Astrocyte (in vitro differentiated cells and primary cell): ENCODE data around the gene ANKRD40.

Experiments
- EZH2 ChIP-seq: IDR thresholded peaks from 2 replicates; pipeline ENCODE4 v1.6.1; 2012; ENCODE audit warnings: mild to moderate bottlenecking, low read length, inconsistent platforms; ENCODE audit not compliant: insufficient read depth
- TF ChIP-seq, protein P1 (sequence below): IDR thresholded peaks from 2 replicates; pipeline ENCODE4 v1.5.1; 2011; ENCODE audit warnings: low read depth, mild to moderate bottlenecking, inconsistent platforms, low read length, moderate library complexity; ENCODE audit not compliant: insufficient read depth

DNA sequence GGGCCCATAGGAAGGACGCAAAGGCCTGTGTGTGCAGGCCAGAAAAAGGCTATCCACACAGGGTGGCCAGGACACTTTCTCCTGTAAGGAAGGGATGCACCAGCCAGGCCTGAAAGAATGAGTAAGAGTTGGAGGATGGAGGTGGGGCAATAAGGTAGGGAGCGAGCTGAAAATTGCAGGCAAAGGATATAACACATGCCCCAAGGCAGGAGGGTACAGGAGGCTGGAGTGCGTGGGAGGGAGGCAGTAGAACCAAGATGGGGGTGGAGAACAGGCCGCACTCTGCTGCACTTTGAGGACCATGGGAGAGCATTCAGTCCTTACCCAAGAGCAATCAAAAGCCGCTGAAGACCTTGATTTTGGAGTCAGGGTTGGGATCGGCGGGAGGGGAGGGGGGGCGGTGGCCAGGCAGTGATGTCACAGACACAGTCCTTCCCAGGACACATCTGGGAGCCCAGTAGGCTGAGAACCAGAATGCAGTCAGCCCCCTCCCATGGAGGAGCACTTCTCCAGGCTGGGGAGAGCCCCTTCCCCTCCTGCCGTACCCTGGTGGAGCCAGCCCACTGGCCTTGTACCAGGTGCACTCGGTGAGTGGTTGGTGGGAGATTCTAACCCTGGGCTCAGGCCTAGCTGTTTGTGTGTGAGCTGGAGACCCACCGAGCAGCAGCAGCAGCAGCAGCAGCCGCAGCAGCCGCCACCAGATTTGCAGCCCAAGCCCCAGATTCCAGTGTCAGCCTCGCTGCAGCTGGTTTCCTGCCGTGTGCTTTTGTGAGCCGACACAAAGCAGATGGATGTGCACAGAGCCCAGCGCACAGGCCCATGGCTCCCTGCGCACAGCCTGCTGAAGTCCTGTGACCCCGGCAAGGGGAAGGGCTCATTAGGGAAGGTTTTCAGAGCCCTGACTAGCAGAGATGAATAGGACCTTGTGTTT, 17.5 kb downstream of the ANKRD40 start:
- TF ChIP-seq, protein P1, sequence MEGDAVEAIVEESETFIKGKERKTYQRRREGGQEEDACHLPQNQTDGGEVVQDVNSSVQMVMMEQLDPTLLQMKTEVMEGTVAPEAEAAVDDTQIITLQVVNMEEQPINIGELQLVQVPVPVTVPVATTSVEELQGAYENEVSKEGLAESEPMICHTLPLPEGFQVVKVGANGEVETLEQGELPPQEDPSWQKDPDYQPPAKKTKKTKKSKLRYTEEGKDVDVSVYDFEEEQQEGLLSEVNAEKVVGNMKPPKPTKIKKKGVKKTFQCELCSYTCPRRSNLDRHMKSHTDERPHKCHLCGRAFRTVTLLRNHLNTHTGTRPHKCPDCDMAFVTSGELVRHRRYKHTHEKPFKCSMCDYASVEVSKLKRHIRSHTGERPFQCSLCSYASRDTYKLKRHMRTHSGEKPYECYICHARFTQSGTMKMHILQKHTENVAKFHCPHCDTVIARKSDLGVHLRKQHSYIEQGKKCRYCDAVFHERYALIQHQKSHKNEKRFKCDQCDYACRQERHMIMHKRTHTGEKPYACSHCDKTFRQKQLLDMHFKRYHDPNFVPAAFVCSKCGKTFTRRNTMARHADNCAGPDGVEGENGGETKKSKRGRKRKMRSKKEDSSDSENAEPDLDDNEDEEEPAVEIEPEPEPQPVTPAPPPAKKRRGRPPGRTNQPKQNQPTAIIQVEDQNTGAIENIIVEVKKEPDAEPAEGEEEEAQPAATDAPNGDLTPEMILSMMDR, result no peak
- TF ChIP-seq EZH2, result no peak
